Naive thymus-derived CD4-positive, alpha-beta T cell (primary cell): ENCODE results near the gene ILF2. TPM values are rescaled to one million over a fixed set of nuclear protein-coding genes. Genes with fewer than 3 reads are reported as not detected.
"Not testable (repeated sequence)": the region's sequence is repeated elsewhere in the genome, so short reads cannot be mapped to it uniquely, and the experiment has no call there.

Experiments
- ATAC-seq: fragments of 150-1000 bp; cut with Tn5 transposase; 2 replicates; pipeline ENCODE4 v1.10.0; 2021; ENCODE audit warnings: mild to moderate bottlenecking, moderate library complexity
- CTCF ChIA-PET: fragments of 350-600 bp; sonication (Branson Sonifier 250); formaldehyde crosslinking; loops from one replicate; lab custom pipeline; 2021; ENCODE audit warnings: antibody characterized with exemption; lab: Charles Lee
- POLR2A ChIA-PET: fragments of 350-600 bp; sonication (Branson Sonifier 250); formaldehyde crosslinking; loops from one replicate; lab custom pipeline; 2021; ENCODE audit warnings: antibody characterized with exemption, inconsistent platforms; lab: Charles Lee
- DNase-seq, 9 donors: peaks; one replicate each; pipeline versions ENCODE4 v3.0.0 to v3.0.0-alpha.2; 2020 to 2022; ENCODE audit warnings: mixed read lengths in 1 of 9
- H3K27ac ChIP-seq: one replicate; pipeline ENCODE4 v1.7.0; 2013; ENCODE audit warnings: mild to moderate bottlenecking, low read depth, low read length, moderate library complexity
- H3K27me3 ChIP-seq, 2 donors: one replicate each; pipeline ENCODE4 v1.7.0; 2013; ENCODE audit warnings: low read length in 2 of 2, mild to moderate bottlenecking in 2 of 2, moderate library complexity in 2 of 2; ENCODE audit not compliant: control insufficient read depth in 2 of 2, insufficient read depth in 2 of 2
- H3K36me3 ChIP-seq, 3 experiments: 1 replicate in 2 of 3; 2 replicates in 1 of 3; pipeline ENCODE4 v1.7.0; 2013; ENCODE audit warnings: low read length in 3 of 3, mild to moderate bottlenecking in 3 of 3, moderate library complexity in 1 of 3; ENCODE audit not compliant: insufficient read depth in 3 of 3, control insufficient read depth in 2 of 3
- H3K4me1 ChIP-seq, 2 donors: one replicate each; pipeline ENCODE4 v1.7.0; 2013; ENCODE audit warnings: low read length in 2 of 2, mild to moderate bottlenecking in 2 of 2, moderate library complexity in 1 of 2; ENCODE audit not compliant: control insufficient read depth in 2 of 2, insufficient read depth in 2 of 2
- H3K4me3 ChIP-seq: 2 replicates; pipeline ENCODE4 v1.7.0; 2013; ENCODE audit warnings: mild to moderate bottlenecking, low read length
- H3K9me3 ChIP-seq, 3 experiments: 1 replicate in 2 of 3; 2 replicates in 1 of 3; pipeline ENCODE4 v1.7.0; 2013; ENCODE audit warnings: low read length in 3 of 3; ENCODE audit not compliant: control insufficient read depth in 2 of 3
- H3K27ac Mint-ChIP-seq, 9 donors: one replicate each; pipeline ENCODE4 v1.8.0; 2020 to 2022; ENCODE audit warnings: mixed read lengths in 9 of 9, mild to moderate bottlenecking in 8 of 9, moderate library complexity in 5 of 9, inconsistent platforms in 2 of 9
- H3K27me3 Mint-ChIP-seq, 5 donors: one replicate each; pipeline ENCODE4 v1.8.0; 2021 to 2022; ENCODE audit warnings: mixed read lengths in 5 of 5, mild to moderate bottlenecking in 1 of 5
- H3K36me3 Mint-ChIP-seq, 5 donors: one replicate each; pipeline ENCODE4 v1.8.0; 2020 to 2022; ENCODE audit warnings: mixed read lengths in 5 of 5, mild to moderate bottlenecking in 3 of 5, inconsistent platforms in 1 of 5
- H3K4me1 Mint-ChIP-seq, 7 donors: one replicate each; pipeline ENCODE4 v1.8.0; 2020 to 2022; ENCODE audit warnings: mixed read lengths in 7 of 7, mild to moderate bottlenecking in 3 of 7, inconsistent platforms in 1 of 7
- H3K4me3 Mint-ChIP-seq, 10 donors: one replicate each; pipeline ENCODE4 v1.8.0; 2020 to 2022; ENCODE audit warnings: mild to moderate bottlenecking in 10 of 10, mixed read lengths in 10 of 10, moderate library complexity in 6 of 10, inconsistent platforms in 2 of 10
- H3K9me3 Mint-ChIP-seq, 11 donors: one replicate each; pipeline ENCODE4 v1.8.0; 2020 to 2022; ENCODE audit warnings: mixed read lengths in 11 of 11, mild to moderate bottlenecking in 4 of 11, inconsistent platforms in 1 of 11, moderate library complexity in 1 of 11
- intact Hi-C, 2 donors: fragments of 100-400 bp; cut with micrococcal nuclease; formaldehyde crosslinking; loops; one replicate each; pipeline ENCODE4 v1.15.1; 2023
- polyA plus RNA-seq, 2 donors: library from polyadenylated mRNA; unstranded; fragments of 300-500 nt; fragmentation: Illumina TruSeq; gene quantifications; one replicate each; pipeline ENCODE4 v1.2.3, GENCODE V29; 2021
- total RNA-seq, 6 experiments: library from RNA in 5 of 6; stranded (reverse) in 5 of 6; gene quantifications; 1 replicate in 5 of 6; 2 replicates in 1 of 6; pipeline ENCODE4 v1.2.3 and lab custom pipeline; 2021 to 2026

The ILF2 gene
- total RNA-seq, result 100 to 1,000 TPM in 3 of 5 experiments, 10 to 100 TPM in 2; 83.6 to 177 (median 113) TPM
- 100 to 1,000 TPM; 147 to 166 TPM for polyA plus RNA-seq
- total RNA-seq (lab: John Stamatoyannopoulos, UW), result 210 reads per million, percentile 93 among the genes with 10 or more reads in this experiment

DNA sequence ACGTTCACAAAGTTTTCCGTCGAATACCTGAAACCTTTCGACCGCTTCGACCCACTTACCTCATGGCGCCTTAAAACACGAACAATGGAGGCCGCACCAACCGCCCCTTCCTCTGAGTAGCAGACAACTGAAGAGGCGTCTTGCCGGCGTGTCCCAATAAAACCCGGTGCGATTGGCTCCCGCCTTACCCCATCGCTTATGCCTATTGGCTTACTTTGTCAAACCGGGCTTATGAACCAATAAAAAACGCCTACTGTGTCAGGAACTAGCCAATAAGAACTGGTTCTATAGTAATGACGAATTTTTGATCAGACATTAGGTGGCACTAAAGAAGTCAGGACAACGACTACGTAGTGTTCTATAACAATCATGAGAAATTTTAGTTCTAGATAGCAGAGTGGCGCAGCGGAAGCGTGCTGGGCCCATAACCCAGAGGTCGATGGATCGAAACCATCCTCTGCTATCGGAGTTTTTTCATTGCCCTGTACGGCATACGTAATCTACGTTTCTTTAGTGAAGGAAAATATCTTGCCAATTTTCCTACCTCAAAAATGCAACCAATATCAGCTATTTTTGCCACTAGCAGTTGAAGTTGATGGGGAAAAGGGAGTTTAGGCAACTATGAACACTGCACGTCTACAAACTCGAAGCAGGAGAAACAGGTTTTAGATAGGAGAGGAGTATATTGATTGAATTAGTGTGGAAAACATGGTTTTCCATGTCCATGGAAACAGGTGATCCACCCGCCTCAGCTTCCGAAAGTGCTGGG lies at the start of gene ILF2:
ILF2 (minus strand) TSS at position 135 of the 769 bp plus-strand sequence; CDS start at position 64, 71 bp downstream.
- H3K4me3 Mint-ChIP-seq, result no peak within 1 kb of the TSS
- POLR2A ChIA-PET, result interaction anchor here (0.6 to 4.5 kb wide), 13 partner anchors 9 to 319 kb away, joined by 3 to 38 read pairs (median 5); partner anchors contain the start of genes CHTOP, INTS3 and SNAPIN
- intact Hi-C loops, result loop anchor here (1.0 to 10.0 kb wide), 20 partner anchors 13 to 956 kb away; partner anchors contain the start of genes CHTOP (in 2 of the 2), HAX1 (in 2 of the 2), RPS27 (in 2 of the 2) and SNAPIN (in 2 of the 2)
- H3K27ac Mint-ChIP-seq, result peak within 1 kb of the TSS in 2 of 9 donors; percentile 62 to 73
- no peaks in the 10 kb centered on the region for H3K9me3 ChIP-seq
- peak within 1 kb of the TSS; percentile 94 for H3K4me3 ChIP-seq
- peaks cover 0 to under 1% (median 0%) of the 10 kb centered on the region in 5 donors for H3K27me3 Mint-ChIP-seq
- H3K36me3 ChIP-seq, result peaks cover 21 to 31% (median 23%) of the 10 kb centered on the region in 3 experiments
- CTCF ChIA-PET, result interaction anchor here (0.6 to 2.7 kb wide), 6 partner anchors 32 to 657 kb away, joined by 3 to 9 read pairs (median 3); no protein-coding TSS in a partner anchor
- DNase-seq (peak; percentile 85 to 100 (median 98)), ATAC-seq (peak; percentile 93)
- peaks cover 9 to 32% (median 13%) of the 10 kb centered on the region in 5 donors for H3K36me3 Mint-ChIP-seq
- H3K27ac ChIP-seq, result peak within 1 kb of the TSS; percentile 93
- H3K4me1 ChIP-seq, result peaks cover 18 to 19% of the 10 kb centered on the region in 2 donors
- H3K9me3 Mint-ChIP-seq, result no peaks in the 10 kb centered on the region
- H3K27me3 ChIP-seq, result no peaks in the 10 kb centered on the region
- H3K4me1 Mint-ChIP-seq, result peaks cover 11 to 28% (median 17%) of the 10 kb centered on the region in 7 donors

DNA sequence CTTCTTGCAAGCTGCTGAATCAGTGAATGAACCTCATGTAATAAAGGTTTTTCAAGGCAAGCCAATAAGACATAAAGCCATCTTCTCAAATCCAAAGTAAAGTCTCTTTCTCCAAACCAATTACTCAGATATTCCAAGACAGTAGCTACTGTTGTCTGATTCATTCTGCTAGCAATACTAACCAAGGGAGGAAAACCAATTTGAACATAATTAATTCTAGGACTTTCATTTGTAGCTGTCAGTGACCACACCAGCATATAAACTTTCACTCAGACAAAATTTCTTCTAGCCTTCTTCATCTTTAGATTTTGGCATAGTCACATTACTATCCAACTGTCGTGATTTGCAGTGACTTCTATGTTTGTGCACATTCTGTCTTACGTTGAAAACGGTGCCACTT lies 46.5 kb upstream of the ILF2 start:
- Mint-ChIP-seq H3K36me3 (no peaks in the 10 kb centered on the region), H3K27me3 (peaks cover 0 to 15% (median 9%) of the 10 kb centered on the region in 5 donors), H3K27ac (no peak overlapping the region), H3K4me1 (no peaks in the 10 kb centered on the region), H3K9me3 (no peaks in the 10 kb centered on the region), H3K4me3 (no peak overlapping the region)
- no peak for ATAC-seq
- no peak for DNase-seq
- ChIA-PET POLR2A (no interaction called here), CTCF (no interaction called here)
- no peak overlapping the region for H3K27ac ChIP-seq
- H3K27me3 ChIP-seq, result no peaks in the 10 kb centered on the region
- no peaks in the 10 kb centered on the region for H3K4me1 ChIP-seq
- H3K4me3 ChIP-seq, result no peak overlapping the region
- intact Hi-C loops, result no loop called here
- H3K9me3 ChIP-seq, result no peaks in the 10 kb centered on the region
- H3K36me3 ChIP-seq, result no peaks in the 10 kb centered on the region

DNA sequence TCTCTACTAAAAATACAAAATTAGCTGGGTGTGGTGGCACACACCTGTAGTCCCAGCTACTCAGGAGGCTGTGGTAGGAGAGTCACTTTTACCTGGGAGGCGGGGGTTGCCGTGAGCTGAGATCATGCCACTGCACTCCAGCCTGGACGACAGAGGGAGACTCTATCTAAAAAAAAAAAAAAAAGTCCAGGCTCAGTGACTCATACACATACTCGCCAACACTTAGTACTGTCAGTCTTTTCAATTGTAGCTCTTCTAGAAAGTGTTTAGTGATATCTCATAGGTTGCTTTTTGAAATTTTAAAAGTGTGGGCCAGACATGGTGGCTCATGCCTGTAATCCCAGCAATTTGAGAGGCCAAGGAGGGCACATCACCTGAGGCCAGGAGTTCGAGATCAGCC lies 45.4 kb upstream of the ILF2 start:
- H3K4me1 Mint-ChIP-seq, ATAC-seq, POLR2A ChIA-PET, H3K4me3 ChIP-seq, H3K36me3 Mint-ChIP-seq, H3K4me1 ChIP-seq, H3K4me3 Mint-ChIP-seq, DNase-seq, H3K27ac ChIP-seq, H3K9me3 ChIP-seq, H3K9me3 Mint-ChIP-seq, H3K27ac Mint-ChIP-seq, CTCF ChIA-PET, H3K27me3 ChIP-seq, intact Hi-C loops, H3K36me3 ChIP-seq: not testable (repeated sequence)
- H3K27me3 Mint-ChIP-seq, result peaks cover 0 to 15% (median 9%) of the 10 kb centered on the region in 5 donors

DNA sequence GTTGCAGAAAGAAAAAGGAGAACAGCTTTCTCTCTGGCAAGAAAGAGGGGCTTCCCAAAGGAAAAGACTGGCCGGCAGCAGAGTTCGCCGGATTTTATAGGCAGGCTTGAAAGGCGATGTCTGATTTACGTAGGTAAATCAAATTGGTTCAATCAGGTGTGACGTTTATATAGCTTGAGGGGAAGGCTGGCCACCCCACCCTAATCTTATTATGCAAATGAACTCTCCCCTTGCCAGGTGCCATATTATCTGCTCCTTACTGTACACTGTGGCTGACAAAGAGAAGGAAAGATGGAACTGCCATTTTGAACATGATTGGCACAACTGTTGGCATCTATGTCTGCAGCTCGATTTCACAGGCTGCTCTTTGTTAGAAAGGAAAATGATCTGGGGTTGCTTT lies 40.2 kb upstream of the ILF2 start:
- ChIA-PET CTCF (no interaction called here), POLR2A (no interaction called here)
- no peaks in the 10 kb centered on the region for H3K36me3 Mint-ChIP-seq
- no peak overlapping the region for H3K4me3 Mint-ChIP-seq
- H3K27me3 Mint-ChIP-seq, result peaks cover 0 to 19% (median 4%) of the 10 kb centered on the region in 5 donors
- no peaks in the 10 kb centered on the region for H3K9me3 Mint-ChIP-seq
- ATAC-seq (no peak), DNase-seq (no peak)
- no peaks in the 10 kb centered on the region for H3K27me3 ChIP-seq
- H3K4me3 ChIP-seq, result no peak overlapping the region
- H3K27ac ChIP-seq, result no peak overlapping the region
- H3K4me1 ChIP-seq, result no peaks in the 10 kb centered on the region
- H3K9me3 ChIP-seq, result no peaks in the 10 kb centered on the region
- H3K36me3 ChIP-seq, result no peaks in the 10 kb centered on the region
- H3K27ac Mint-ChIP-seq, result no peak overlapping the region
- peaks cover 0 to 3% (median 0%) of the 10 kb centered on the region in 7 donors for H3K4me1 Mint-ChIP-seq
- intact Hi-C loops, result no loop called here

DNA sequence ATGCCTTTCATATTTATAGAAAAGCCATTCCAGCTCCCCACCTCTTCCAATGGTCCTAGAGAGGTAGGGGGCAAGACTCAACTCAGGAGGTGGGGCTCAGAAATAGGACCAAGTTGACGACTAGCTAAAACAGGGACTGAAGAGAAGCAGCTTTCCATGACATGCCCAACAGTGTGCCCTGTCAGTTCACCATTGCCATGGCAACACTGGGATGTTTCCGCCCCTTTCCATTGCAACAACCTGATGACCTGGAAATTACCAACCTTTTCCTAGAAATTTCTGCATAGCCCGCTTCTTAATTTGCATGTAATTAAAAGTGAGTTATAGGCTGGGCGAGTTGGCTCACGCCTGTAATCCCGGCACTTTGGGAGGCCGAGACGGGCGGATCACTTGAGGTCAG lies 34.7 kb upstream of the ILF2 start:
- peaks cover 0 to 5% (median 0%) of the 10 kb centered on the region in 5 donors for H3K27me3 Mint-ChIP-seq
- no peak for ATAC-seq

DNA sequence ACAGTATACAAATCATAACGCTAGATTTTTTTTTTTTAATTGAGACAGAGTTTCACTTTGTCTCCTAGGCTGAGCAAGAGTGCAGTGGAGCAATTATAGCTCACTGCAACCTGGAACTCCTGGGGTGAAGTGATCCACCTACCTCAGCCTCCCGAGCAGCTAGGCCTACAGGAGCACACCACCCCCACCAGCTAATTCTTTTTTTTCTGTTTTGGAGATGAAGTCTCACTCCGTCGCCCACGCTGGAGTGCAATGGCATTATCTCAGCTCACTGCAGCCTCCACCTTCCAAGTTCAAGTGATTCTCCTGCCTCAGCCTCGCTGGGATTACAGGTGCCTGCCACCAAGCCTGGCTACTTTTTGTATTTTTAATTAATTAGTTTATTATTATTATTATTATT lies 29.0 kb upstream of the ILF2 start:
- Histone ChIP-seq H3K4me1 (no peaks in the 10 kb centered on the region), H3K27ac (no peak overlapping the region), H3K36me3 (no peaks in the 10 kb centered on the region), H3K9me3 (no peaks in the 10 kb centered on the region), H3K4me3 (no peak overlapping the region), H3K27me3 (no peaks in the 10 kb centered on the region)
- POLR2A ChIA-PET, result no interaction called here
- no peak overlapping the region for H3K4me3 Mint-ChIP-seq
- H3K4me1 Mint-ChIP-seq, result peaks cover 0 to 3% (median 0%) of the 10 kb centered on the region in 7 donors
- H3K36me3 Mint-ChIP-seq, result no peaks in the 10 kb centered on the region
- intact Hi-C loops, result no loop called here
- H3K9me3 Mint-ChIP-seq, result no peaks in the 10 kb centered on the region
- ATAC-seq (no peak), DNase-seq (no peak)
- H3K27ac Mint-ChIP-seq, result no peak overlapping the region
- CTCF ChIA-PET, result no interaction called here
- no peaks in the 10 kb centered on the region for H3K27me3 Mint-ChIP-seq

More for the DNA sequence above, 34.7 kb upstream of the ILF2 start:
- DNase-seq, result no peak
- Histone ChIP-seq H3K27me3 (no peaks in the 10 kb centered on the region), H3K9me3 (no peaks in the 10 kb centered on the region), H3K4me1 (no peaks in the 10 kb centered on the region), H3K4me3 (no peak overlapping the region), H3K36me3 (no peaks in the 10 kb centered on the region), H3K27ac (no peak overlapping the region)
- ChIA-PET CTCF (no interaction called here), POLR2A (no interaction called here)
- intact Hi-C loops, result no loop called here
- H3K36me3 Mint-ChIP-seq, result no peaks in the 10 kb centered on the region
- peaks cover 0 to 3% (median 0%) of the 10 kb centered on the region in 11 donors for H3K9me3 Mint-ChIP-seq
- no peak overlapping the region for H3K4me3 Mint-ChIP-seq
- H3K27ac Mint-ChIP-seq, result no peak overlapping the region
- H3K4me1 Mint-ChIP-seq, result peaks cover 0 to 3% (median 0%) of the 10 kb centered on the region in 7 donors
